Loucy (cell line): ENCODE results near the gene IL17A.

Source experiments
- H2AFZ ChIP-seq: fragments of 200-600 bp; sonication (generic); 2 replicates; pipeline ENCODE4 v1.6.0; 2016; ENCODE audit warnings: antibody characterized with exemption, mild to moderate bottlenecking, low read length, moderate library complexity
- H3F3A ChIP-seq: fragments of 200-600 bp; 2 replicates; pipeline ENCODE4 v1.6.0; 2016; ENCODE audit warnings: antibody characterized with exemption, low read depth, mild to moderate bottlenecking
- H3K27me3 ChIP-seq: fragments of 200-600 bp; sonication (generic); 2 replicates; pipeline ENCODE4 v1.6.1; 2014; ENCODE audit warnings: low read length, mild to moderate bottlenecking; ENCODE audit not compliant: insufficient read depth, poor library complexity, severe bottlenecking
- H3K36me3 ChIP-seq: fragments of 200-600 bp; sonication (generic); 2 replicates; pipeline ENCODE4 v1.6.1; 2016; ENCODE audit warnings: low read length; ENCODE audit not compliant: insufficient read depth
- H3K4me1 ChIP-seq: fragments of 200-600 bp; sonication (generic); 2 replicates; pipeline ENCODE4 v1.5.1; 2014; ENCODE audit warnings: low read length, mild to moderate bottlenecking; ENCODE audit not compliant: insufficient read depth, poor library complexity, severe bottlenecking
- H3K4me2 ChIP-seq: fragments of 200-600 bp; sonication (generic); 2 replicates; pipeline ENCODE4 v1.6.0; 2014; ENCODE audit warnings: antibody characterized with exemption, low read length, low read depth, mild to moderate bottlenecking; ENCODE audit not compliant: poor library complexity, severe bottlenecking
- H3K4me3 ChIP-seq: fragments of 200-600 bp; sonication (generic); 2 replicates; pipeline ENCODE4 v1.5.1; 2014; ENCODE audit warnings: low read length, mild to moderate bottlenecking, mixed read lengths; ENCODE audit not compliant: poor library complexity, severe bottlenecking
- H3K79me2 ChIP-seq: fragments of 200-600 bp; sonication (generic); 2 replicates; pipeline ENCODE4 v1.6.1; 2014; ENCODE audit warnings: low read length; ENCODE audit not compliant: insufficient read depth
- H3K9ac ChIP-seq: fragments of 200-600 bp; sonication (generic); 2 replicates; pipeline ENCODE4 v1.6.0; 2014; ENCODE audit warnings: mild to moderate bottlenecking, low read depth, low read length, moderate library complexity; ENCODE audit not compliant: poor library complexity, severe bottlenecking
- H3K9me2 ChIP-seq: fragments of 200-600 bp; sonication (generic); replicated peaks from 2 replicates; pipeline ENCODE4 v1.6.1; 2016; ENCODE audit warnings: low read depth, low read length, mixed read lengths
- H3K9me3 ChIP-seq: fragments of 200-600 bp; sonication (generic); 2 replicates; pipeline ENCODE4 v1.6.1; 2014; ENCODE audit warnings: mild to moderate bottlenecking, antibody characterized with exemption, low read length, low read depth; ENCODE audit not compliant: insufficient read depth
- H4K20me1 ChIP-seq: fragments of 200-600 bp; sonication (generic); 2 replicates; pipeline ENCODE4 v1.6.0; 2014; ENCODE audit warnings: antibody characterized with exemption, low read length, mild to moderate bottlenecking; ENCODE audit not compliant: insufficient read depth, poor library complexity, severe bottlenecking
- EZH2phosphoT487 ChIP-seq: fragments of 200-600 bp; IDR thresholded peaks from 2 replicates; pipeline ENCODE4 v1.6.1; 2018; ENCODE audit warnings: antibody characterized with exemption, mild to moderate bottlenecking, moderate library complexity, borderline replicate concordance
- TF ChIP-seq, protein P1 (sequence below): fragments of 200-600 bp; sonication (generic); conservative IDR thresholded peaks from 2 replicates; pipeline ENCODE4 v1.5.1; 2014; ENCODE audit warnings: mild to moderate bottlenecking, antibody characterized with exemption, low read length

Gene IL17A

GRCh38 chr6:52157301-52157941, 28.8 kb upstream of the IL17A start:
- Histone ChIP-seq H3K9me2 (no peaks in the 10 kb centered on the region), H2AFZ (no peak overlapping the region), H3K4me1 (peaks cover 31% of the 10 kb centered on the region), H3F3A (no peaks in the 10 kb centered on the region), H3K4me3 (no peak overlapping the region), H4K20me1 (no peaks in the 10 kb centered on the region), H3K79me2 (no peaks in the 10 kb centered on the region), H3K9me3 (no peaks in the 10 kb centered on the region), H3K27me3 (no peaks in the 10 kb centered on the region), H3K36me3 (no peaks in the 10 kb centered on the region), H3K4me2 (no peak overlapping the region), H3K9ac (no peak overlapping the region)
- TF ChIP-seq EZH2phosphoT487: no peak
- TF ChIP-seq, protein P1, sequence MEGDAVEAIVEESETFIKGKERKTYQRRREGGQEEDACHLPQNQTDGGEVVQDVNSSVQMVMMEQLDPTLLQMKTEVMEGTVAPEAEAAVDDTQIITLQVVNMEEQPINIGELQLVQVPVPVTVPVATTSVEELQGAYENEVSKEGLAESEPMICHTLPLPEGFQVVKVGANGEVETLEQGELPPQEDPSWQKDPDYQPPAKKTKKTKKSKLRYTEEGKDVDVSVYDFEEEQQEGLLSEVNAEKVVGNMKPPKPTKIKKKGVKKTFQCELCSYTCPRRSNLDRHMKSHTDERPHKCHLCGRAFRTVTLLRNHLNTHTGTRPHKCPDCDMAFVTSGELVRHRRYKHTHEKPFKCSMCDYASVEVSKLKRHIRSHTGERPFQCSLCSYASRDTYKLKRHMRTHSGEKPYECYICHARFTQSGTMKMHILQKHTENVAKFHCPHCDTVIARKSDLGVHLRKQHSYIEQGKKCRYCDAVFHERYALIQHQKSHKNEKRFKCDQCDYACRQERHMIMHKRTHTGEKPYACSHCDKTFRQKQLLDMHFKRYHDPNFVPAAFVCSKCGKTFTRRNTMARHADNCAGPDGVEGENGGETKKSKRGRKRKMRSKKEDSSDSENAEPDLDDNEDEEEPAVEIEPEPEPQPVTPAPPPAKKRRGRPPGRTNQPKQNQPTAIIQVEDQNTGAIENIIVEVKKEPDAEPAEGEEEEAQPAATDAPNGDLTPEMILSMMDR: no peak

DNA sequence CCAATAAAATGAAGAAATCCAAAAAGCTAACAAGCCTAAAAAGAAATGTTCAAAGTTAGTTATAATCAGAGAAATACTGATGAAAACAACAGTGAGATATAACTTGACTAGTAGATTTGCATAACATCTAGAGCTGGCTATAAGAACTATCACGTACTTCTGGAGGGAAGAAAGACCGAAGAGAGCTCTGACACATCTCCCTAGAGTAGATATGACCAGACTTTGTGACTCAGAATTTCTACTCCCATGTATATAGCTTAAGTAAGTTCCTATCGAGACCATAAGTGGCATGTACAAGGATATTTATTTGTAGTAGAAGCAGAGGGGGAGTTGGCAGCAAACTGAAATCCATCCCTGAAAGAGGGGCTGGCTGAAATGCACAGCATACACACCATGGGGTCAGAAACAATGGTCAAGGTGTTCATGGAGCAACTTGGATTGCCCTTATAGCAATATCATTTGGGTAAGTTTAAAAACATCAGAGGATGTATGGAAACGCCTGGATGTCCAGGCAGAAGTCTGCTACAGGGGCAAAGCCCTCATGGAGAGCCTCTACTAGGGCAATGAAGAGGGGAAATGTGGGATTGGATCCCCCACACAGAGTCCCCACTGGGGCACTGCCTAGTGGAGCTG, 25.6 kb upstream of the IL17A start:
- Histone ChIP-seq H3F3A (no peaks in the 10 kb centered on the region), H3K4me2 (no peak overlapping the region), H4K20me1 (no peaks in the 10 kb centered on the region), H2AFZ (no peak overlapping the region), H3K9me2 (no peaks in the 10 kb centered on the region), H3K27me3 (no peaks in the 10 kb centered on the region), H3K79me2 (no peaks in the 10 kb centered on the region), H3K36me3 (no peaks in the 10 kb centered on the region), H3K9ac (no peak overlapping the region), H3K4me1 (peaks cover 30% of the 10 kb centered on the region), H3K4me3 (no peak overlapping the region), H3K9me3 (no peaks in the 10 kb centered on the region)
- no peak for TF ChIP-seq EZH2phosphoT487
- TF ChIP-seq, protein P1: no peak

DNA sequence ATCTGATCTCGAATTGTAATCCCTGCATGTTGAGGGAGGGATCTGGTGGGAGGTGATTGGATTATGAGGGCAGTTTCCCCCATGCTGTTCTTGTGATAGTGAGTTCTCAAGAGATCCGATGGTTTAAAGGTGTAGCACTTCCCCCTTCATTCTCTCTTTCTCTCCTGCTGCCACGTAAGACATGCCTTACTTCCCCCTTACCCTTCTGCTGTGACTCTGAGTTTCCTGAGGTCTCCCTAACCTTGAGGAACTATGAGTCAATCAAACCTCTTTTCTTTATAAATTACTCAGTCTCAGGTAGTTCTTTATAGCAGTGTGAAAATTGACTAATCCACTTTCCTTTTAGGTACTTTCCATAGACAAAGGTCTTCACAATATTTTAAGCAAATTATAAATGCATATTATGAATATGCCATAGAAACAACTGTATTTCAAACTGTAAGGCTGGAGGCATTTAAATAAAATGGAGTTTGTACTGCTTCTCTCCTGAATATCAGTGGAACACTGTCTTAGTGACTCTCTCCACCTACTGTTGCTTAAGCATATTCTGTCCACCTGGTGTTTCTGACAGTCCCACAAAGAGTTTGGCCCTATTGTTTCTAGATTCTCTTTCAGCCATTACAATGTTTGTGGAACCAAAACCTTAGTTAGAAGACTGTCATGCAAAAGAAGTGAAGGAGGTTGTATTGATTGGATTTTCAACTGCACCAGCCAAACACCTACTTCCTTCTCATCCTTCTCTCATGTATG, 24.3 kb upstream of the IL17A start:
- H3K27me3 ChIP-seq: no peaks in the 10 kb centered on the region
- no peak overlapping the region for H3K4me3 ChIP-seq
- no peaks in the 10 kb centered on the region for H3K36me3 ChIP-seq
- no peak overlapping the region for H3K9ac ChIP-seq
- no peaks in the 10 kb centered on the region for H3K79me2 ChIP-seq
- peaks cover 18% of the 10 kb centered on the region for H3K4me1 ChIP-seq
- no peaks in the 10 kb centered on the region for H4K20me1 ChIP-seq
- TF ChIP-seq, protein P1: no peak
- TF ChIP-seq EZH2phosphoT487: no peak
- no peaks in the 10 kb centered on the region for H3K9me2 ChIP-seq
- H2AFZ ChIP-seq: no peak overlapping the region
- H3K4me2 ChIP-seq: no peak overlapping the region
- no peaks in the 10 kb centered on the region for H3F3A ChIP-seq
- no peaks in the 10 kb centered on the region for H3K9me3 ChIP-seq
